HUES6 (cell line): ENCODE data around the gene UBE4B.

Experiments used
- H3K27ac ChIP-seq: 2 replicates; pipeline ENCODE4 v1.7.0; 2013; ENCODE audit warnings: low read depth, mild to moderate bottlenecking, low read length, inconsistent platforms
- H3K27me3 ChIP-seq: 2 replicates; pipeline ENCODE4 v1.6.1; 2013; ENCODE audit warnings: low read length; ENCODE audit not compliant: control insufficient read depth, insufficient read depth
- H3K36me3 ChIP-seq: 2 replicates; pipeline ENCODE4 v1.6.1; 2013; ENCODE audit warnings: low read length; ENCODE audit not compliant: control insufficient read depth, insufficient read depth
- H3K4me1 ChIP-seq: 2 replicates; pipeline ENCODE4 v1.6.1; 2013; ENCODE audit warnings: low read length; ENCODE audit not compliant: control insufficient read depth, insufficient read depth
- H3K4me3 ChIP-seq: 2 replicates; pipeline ENCODE4 v1.5.1; 2013; ENCODE audit warnings: low read depth, low read length
- H3K9ac ChIP-seq: one replicate; pipeline ENCODE4 v1.6.1; 2013; ENCODE audit warnings: mild to moderate bottlenecking, low read length
- H3K9me3 ChIP-seq: 2 replicates; pipeline ENCODE4 v1.6.1; 2013; ENCODE audit warnings: low read depth, low read length; ENCODE audit not compliant: control insufficient read depth, insufficient read depth

Gene UBE4B

GRCh38 chr1:10042746-10043145, 10.0 kb downstream of the UBE4B start:
- H3K9me3 ChIP-seq, result no peaks in the 10 kb centered on the region
- H3K9ac ChIP-seq, result no peak overlapping the region
- peaks cover 8% of the 10 kb centered on the region for H3K36me3 ChIP-seq
- H3K27ac ChIP-seq, result no peak overlapping the region
- no peaks in the 10 kb centered on the region for H3K27me3 ChIP-seq
- H3K4me3 ChIP-seq, result no peak overlapping the region
- peaks cover 23% of the 10 kb centered on the region for H3K4me1 ChIP-seq

GRCh38 chr1:10045480-10046355, 13.0 kb downstream of the UBE4B start:
- no peak overlapping the region for H3K27ac ChIP-seq
- no peak overlapping the region for H3K4me3 ChIP-seq
- 0 out of 2 replicates have a peak, but pooled peaks cover 5% of the 10 kb centered on the region for H3K36me3 ChIP-seq
- H3K9ac ChIP-seq, result no peak overlapping the region
- H3K4me1 ChIP-seq, result peaks cover 23% of the 10 kb centered on the region
- no peaks in the 10 kb centered on the region for H3K9me3 ChIP-seq
- no peaks in the 10 kb centered on the region for H3K27me3 ChIP-seq

DNA sequence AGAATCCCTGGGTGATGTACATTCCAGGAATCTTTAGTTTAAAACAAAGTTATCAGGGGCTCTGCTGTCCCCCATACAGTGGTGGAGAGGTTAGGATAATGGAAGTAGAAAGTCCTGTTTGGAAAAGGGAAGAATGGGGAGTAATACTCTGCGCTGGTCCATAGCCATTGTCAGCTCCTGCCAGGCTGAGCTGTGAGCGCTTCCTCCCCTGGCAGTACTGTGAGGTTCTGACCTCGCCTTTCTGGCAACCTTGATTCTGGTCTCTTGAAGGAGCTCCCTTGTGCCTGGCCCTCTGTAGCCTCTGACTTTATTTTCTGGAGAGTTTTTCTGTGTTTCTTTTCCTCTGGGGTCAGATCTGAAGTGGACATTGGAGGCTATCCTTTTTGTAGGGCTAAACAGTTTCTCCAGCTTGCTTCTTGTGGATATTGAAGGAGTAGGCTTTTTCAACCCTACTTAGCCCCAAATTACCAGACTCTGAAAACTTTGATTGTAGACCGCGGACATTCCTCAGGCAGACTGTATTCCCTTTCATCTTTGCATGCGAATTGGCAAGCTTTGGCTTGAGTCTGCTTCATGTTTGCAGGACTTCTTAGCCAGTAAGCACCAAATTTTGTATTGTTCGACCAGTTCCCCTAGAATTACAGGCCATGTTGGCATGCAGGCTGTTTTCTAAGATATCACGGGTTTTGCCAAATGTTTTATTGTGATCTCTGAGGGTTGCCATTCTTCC, 13.8 kb downstream of the UBE4B start:
- Histone ChIP-seq H3K9ac (no peak overlapping the region), H3K4me1 (peaks cover 23% of the 10 kb centered on the region), H3K27me3 (no peaks in the 10 kb centered on the region), H3K27ac (no peak overlapping the region), H3K9me3 (no peaks in the 10 kb centered on the region), H3K4me3 (no peak overlapping the region), H3K36me3 (peaks cover 11% of the 10 kb centered on the region; the same call in 1 of the 2 replicates)

DNA sequence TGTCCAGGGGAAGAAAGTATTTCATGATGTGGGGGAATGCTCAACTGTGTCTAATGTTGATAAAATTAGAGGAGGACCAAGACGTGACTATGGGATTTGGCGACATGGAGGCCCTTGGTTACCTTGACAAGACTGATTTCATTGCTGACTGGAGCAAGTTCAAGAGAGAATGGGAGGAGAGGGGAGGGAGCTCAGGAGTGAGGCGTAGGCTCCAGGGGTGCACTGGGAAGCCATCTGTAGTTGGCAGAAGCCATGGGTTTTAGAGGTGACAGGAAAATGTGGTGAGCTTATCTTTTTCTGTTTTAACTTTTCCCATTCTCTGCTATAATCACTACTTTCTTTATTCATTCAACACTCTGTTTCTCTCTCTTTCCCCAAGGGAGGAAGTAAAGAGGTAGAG, 15.8 kb downstream of the UBE4B start:
- H3K27me3 ChIP-seq, result no peaks in the 10 kb centered on the region
- H3K4me1 ChIP-seq, result peaks cover 23% of the 10 kb centered on the region
- H3K9ac ChIP-seq, result no peak overlapping the region
- H3K27ac ChIP-seq, result no peak overlapping the region
- H3K4me3 ChIP-seq, result no peak overlapping the region
- no peaks in the 10 kb centered on the region for H3K9me3 ChIP-seq
- H3K36me3 ChIP-seq, result peaks cover 13% of the 10 kb centered on the region; the same call in 1 of the 2 replicates

- no peaks in the 10 kb centered on the region for H3K27me3 ChIP-seq
- no peaks in the 10 kb centered on the region for H3K9me3 ChIP-seq
- peaks cover 13% of the 10 kb centered on the region; the same call in 1 of the 2 replicates for H3K36me3 ChIP-seq
- peaks cover 16% of the 10 kb centered on the region for H3K4me1 ChIP-seq
- H3K9ac ChIP-seq, result no peak overlapping the region
- no peak overlapping the region for H3K27ac ChIP-seq
- H3K4me3 ChIP-seq, result no peak overlapping the region
Measured at GRCh38 chr1:10050611-10051010, 17.9 kb downstream of the UBE4B start.

DNA sequence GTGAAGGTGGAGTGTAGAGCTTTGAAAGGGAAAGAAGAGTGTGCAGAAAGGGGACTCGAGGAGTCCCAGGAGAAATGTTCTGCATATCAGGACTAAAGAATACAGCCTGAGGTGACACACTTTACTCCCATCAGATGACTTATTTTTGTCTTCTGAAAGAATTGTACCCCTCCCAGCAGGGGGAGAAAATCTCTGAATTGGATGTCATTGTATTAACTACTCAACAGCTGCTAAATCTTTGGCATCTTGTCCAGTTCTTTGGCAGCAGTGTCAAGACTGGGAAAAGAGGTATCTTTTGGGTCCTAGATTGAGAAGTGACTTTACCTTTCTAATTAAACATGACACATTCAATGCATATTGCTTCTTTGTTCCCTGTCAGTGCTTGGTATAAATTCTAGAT, 18.9 kb downstream of the UBE4B start:
- no peak overlapping the region for H3K27ac ChIP-seq
- no peaks in the 10 kb centered on the region for H3K27me3 ChIP-seq
- peaks cover 6% of the 10 kb centered on the region for H3K4me1 ChIP-seq
- no peak overlapping the region for H3K4me3 ChIP-seq
- peaks cover 13% of the 10 kb centered on the region; the same call in 1 of the 2 replicates for H3K36me3 ChIP-seq
- H3K9me3 ChIP-seq, result no peaks in the 10 kb centered on the region
- no peak overlapping the region for H3K9ac ChIP-seq

DNA sequence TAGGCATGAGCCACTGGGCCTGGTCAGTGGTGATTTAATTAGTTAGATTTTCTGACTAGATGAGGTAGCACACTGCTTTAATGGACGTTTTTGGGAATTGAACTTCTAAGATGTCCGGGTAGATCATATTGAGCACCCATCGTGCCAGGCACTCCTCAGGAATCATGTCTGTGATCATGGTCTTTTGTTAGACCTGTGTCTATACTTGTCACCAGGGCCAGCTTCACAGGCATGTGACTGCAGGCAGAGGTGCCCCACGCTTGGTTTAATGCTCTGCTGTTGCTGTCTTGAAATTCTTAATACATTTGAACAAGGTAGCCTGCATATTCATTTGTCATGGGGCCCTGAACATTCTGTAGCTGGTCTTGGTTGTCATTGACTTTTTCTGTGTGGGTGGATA, 19.6 kb downstream of the UBE4B start:
- peaks cover 13% of the 10 kb centered on the region; the same call in 1 of the 2 replicates for H3K36me3 ChIP-seq
- H3K27me3 ChIP-seq, result no peaks in the 10 kb centered on the region
- no peaks in the 10 kb centered on the region for H3K4me1 ChIP-seq
- no peaks in the 10 kb centered on the region for H3K9me3 ChIP-seq
- H3K9ac ChIP-seq, result no peak overlapping the region
- no peak overlapping the region for H3K4me3 ChIP-seq
- H3K27ac ChIP-seq, result no peak overlapping the region

DNA sequence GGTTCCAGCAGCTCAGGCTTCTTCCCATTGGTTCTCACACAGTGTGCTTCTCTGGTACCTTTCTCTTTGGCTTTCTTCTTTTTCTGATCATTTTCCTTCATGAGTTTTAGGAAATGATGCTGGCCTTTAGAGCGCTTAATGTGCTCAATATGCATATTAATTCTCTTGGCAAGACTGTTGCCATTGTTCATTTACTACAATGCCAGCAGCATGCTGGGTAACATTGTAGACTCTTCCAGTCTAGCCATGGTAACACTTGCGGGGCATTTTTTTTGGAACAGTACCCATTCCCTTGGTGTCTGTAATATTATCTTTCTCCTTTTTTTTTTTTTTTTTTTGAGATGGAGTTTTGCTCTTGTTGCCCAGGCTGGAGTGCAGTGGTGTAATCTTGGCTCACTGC, 21.7 kb downstream of the UBE4B start:
- Histone ChIP-seq H3K9ac (no peak overlapping the region), H3K4me1 (no peaks in the 10 kb centered on the region), H3K27ac (no peak overlapping the region), H3K27me3 (no peaks in the 10 kb centered on the region), H3K4me3 (no peak overlapping the region), H3K36me3 (peaks cover 8% of the 10 kb centered on the region; the same call in 1 of the 2 replicates), H3K9me3 (no peaks in the 10 kb centered on the region)

DNA sequence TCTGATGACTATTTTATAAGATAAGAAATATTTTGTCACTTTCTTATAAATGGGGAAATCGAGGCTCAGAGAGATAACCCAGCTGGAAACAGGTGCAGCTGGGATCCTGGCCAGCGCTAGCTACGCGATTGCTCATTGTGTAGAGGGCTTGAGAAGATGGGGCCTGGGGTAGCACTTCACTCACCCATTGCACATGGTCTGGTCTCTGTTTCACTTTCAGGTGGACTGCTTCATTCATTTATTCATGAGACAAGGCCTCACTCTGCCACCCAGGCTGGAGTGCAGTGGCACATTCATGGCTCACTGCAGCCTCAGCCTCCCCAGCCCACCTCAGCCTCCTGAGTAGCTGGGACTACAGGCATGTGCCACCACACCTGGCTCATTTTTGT, 23.8 kb downstream of the UBE4B start:
- Histone ChIP-seq H3K9me3 (no peaks in the 10 kb centered on the region), H3K4me3 (no peak overlapping the region), H3K9ac (no peak overlapping the region), H3K27me3 (no peaks in the 10 kb centered on the region), H3K27ac (no peak overlapping the region), H3K36me3 (peaks cover 2% of the 10 kb centered on the region; the same call in 1 of the 2 replicates), H3K4me1 (no peaks in the 10 kb centered on the region)

DNA sequence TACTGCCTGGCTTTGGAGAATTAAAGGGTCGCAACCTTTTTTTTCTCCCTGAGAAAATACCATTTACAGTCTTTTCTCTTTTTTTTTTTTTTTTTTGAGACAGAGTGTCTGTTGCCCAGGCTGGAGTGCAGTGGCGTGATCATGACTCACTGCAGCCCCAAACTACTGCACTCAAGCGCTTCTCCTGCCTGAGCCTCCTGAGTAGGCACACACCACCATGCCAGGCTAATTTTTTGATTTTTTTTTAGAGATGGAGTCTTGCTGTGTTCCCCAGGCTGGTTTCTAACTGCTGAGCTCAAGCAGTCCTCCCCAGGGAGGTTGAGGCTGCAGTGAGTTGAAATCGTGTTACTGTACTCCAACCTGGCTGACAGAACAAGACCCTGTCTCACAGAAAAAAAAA, 24.6 kb downstream of the UBE4B start:
- Histone ChIP-seq H3K9me3 (no peaks in the 10 kb centered on the region), H3K27me3 (no peaks in the 10 kb centered on the region), H3K4me3 (no peak overlapping the region), H3K9ac (no peak overlapping the region), H3K4me1 (no peaks in the 10 kb centered on the region), H3K27ac (no peak overlapping the region), H3K36me3 (peaks cover 2% of the 10 kb centered on the region; the same call in 1 of the 2 replicates)

GRCh38 chr1:10057796-10058195, 25.0 kb downstream of the UBE4B start:
- Histone ChIP-seq H3K4me3 (no peak overlapping the region), H3K27me3 (no peaks in the 10 kb centered on the region), H3K27ac (no peak overlapping the region), H3K9me3 (no peaks in the 10 kb centered on the region), H3K4me1 (no peaks in the 10 kb centered on the region), H3K9ac (no peak overlapping the region), H3K36me3 (peaks cover under 1% of the 10 kb centered on the region; the same call in 1 of the 2 replicates)
